ENCODE results near the gene KRCC1. TPM values are rescaled to one million over a fixed set of nuclear protein-coding genes. Genes with fewer than 3 reads are reported as not detected.
"Not testable (repeated sequence)": the region's sequence is repeated elsewhere in the genome, so short reads cannot be mapped to it uniquely, and the experiment has no call there.

Gene KRCC1
- total RNA-seq, 1 donor from 2014 or later, result 20.7 TPM

DNA sequence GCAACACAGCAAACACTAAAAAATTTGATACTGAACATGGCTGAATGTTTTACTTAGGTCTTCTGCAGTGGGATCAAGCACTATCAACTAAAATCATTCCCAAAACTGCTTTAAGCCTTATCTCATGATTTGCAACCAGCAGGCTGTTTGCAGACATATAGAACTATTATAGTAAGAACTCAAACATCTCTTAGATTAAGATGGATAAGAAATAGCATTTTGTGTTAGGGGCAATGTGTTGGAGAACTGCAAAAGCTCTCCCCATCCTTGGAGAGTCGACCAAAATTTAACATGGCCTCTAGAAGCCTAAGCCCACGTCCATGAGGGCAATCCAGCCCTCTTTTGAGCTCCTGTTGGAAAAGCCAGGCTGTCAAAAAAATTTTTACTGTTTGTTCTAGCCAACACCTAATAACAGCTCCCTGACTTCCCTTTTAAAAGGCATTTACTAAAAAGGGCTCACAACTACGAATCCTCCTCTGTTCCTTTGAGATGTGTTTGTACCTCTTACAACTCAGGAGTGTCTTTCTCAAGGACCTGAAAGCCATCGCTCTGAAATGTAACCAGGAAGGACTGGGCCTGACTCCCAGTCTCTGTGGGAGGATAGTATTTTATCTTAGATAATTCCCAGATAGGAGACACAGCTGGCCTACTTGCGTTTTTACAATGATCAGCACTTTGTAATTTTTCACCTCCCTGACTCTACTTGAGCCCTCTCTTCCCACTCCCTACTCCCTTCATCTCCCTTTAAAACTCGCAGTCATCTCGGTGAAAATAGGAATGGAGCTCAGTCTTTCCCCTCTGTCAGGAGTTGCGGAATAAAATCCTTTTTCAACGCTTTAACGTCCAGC, 1.4 kb downstream of the KRCC1 start:
- peaks cover under 1% of the 10 kb centered on the region for H3K36me3 Mint-ChIP-seq
- peak overlapping the region; percentile 95 for H3K27ac Mint-ChIP-seq
- H3K4me3 Mint-ChIP-seq, result peak overlapping the region; percentile 89
- H3K27me3 Mint-ChIP-seq (ENCODE audit: low read depth), result no peaks in the 10 kb centered on the region
- H3K4me1 Mint-ChIP-seq, result peaks cover 44% of the 10 kb centered on the region
- TF ChIP-seq, protein P1, sequence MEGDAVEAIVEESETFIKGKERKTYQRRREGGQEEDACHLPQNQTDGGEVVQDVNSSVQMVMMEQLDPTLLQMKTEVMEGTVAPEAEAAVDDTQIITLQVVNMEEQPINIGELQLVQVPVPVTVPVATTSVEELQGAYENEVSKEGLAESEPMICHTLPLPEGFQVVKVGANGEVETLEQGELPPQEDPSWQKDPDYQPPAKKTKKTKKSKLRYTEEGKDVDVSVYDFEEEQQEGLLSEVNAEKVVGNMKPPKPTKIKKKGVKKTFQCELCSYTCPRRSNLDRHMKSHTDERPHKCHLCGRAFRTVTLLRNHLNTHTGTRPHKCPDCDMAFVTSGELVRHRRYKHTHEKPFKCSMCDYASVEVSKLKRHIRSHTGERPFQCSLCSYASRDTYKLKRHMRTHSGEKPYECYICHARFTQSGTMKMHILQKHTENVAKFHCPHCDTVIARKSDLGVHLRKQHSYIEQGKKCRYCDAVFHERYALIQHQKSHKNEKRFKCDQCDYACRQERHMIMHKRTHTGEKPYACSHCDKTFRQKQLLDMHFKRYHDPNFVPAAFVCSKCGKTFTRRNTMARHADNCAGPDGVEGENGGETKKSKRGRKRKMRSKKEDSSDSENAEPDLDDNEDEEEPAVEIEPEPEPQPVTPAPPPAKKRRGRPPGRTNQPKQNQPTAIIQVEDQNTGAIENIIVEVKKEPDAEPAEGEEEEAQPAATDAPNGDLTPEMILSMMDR (IDR thresholded peaks at IDR 0.05; ENCODE audit: unreplicated experiment), result no peak
- no peaks in the 10 kb centered on the region for H3K9me3 Mint-ChIP-seq
- no peak for DNase-seq (ENCODE audit: low spot score in 2 of 2, unreplicated experiment in 2 of 2)

DNA sequence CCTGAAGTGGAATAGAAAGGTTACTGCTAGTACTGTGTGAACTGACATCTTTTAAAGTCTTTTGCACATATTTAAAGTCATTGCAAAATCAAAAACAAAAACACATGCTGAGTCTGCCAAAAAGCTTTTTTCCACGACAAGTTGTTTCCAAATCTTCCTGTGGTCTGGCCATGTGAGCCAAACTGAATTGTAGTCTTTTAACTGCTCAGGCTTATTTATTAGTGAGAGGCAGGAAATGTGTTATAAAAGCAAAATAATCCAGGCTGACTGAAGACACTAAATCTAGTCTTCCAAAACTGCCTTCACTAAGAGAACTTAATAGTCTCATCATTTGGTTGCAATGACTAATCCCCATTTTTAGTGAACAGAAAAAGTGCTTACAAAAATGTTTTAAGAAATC, 2.3 kb downstream of the KRCC1 start:
- Mint-ChIP-seq H3K36me3 (peaks cover 5% of the 10 kb centered on the region), H3K4me3 (peak overlapping the region; percentile 89), H3K27me3 (ENCODE audit: low read depth) (no peaks in the 10 kb centered on the region), H3K27ac (peak overlapping the region; percentile 95), H3K4me1 (peaks cover 44% of the 10 kb centered on the region), H3K9me3 (no peaks in the 10 kb centered on the region)
- DNase-seq (ENCODE audit: low spot score in 2 of 2, unreplicated experiment in 2 of 2), result no peak
- TF ChIP-seq, protein P1 (IDR thresholded peaks at IDR 0.05; ENCODE audit: unreplicated experiment), result no peak

DNA sequence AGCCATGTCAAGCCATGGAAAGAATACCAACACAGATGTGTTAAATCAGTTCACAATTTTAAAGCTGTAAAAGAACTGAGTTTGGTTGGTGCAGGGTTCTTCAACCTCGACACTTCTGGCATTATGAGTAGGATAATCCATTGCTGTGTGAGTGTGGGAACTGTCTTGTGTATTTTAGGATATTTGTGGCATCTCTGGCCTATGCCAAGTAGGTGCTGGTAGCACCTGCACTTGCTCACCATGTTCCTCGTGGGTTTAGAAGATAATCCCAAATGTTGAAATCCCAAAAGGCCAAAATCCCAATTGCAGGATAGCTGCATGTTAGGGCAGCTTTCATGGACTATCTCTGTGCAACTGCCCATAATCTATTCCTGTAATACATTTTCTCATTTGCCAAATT, 3.8 kb downstream of the KRCC1 start:
- Mint-ChIP-seq H3K4me3 (no peak overlapping the region), H3K27ac (no peak overlapping the region), H3K36me3 (peaks cover 5% of the 10 kb centered on the region), H3K27me3 (ENCODE audit: low read depth) (no peaks in the 10 kb centered on the region), H3K4me1 (peaks cover 35% of the 10 kb centered on the region), H3K9me3 (no peaks in the 10 kb centered on the region)
- no peak for DNase-seq (ENCODE audit: low spot score in 2 of 2, unreplicated experiment in 2 of 2)
- TF ChIP-seq, protein P1 (IDR thresholded peaks at IDR 0.05; ENCODE audit: unreplicated experiment), result no peak

DNA sequence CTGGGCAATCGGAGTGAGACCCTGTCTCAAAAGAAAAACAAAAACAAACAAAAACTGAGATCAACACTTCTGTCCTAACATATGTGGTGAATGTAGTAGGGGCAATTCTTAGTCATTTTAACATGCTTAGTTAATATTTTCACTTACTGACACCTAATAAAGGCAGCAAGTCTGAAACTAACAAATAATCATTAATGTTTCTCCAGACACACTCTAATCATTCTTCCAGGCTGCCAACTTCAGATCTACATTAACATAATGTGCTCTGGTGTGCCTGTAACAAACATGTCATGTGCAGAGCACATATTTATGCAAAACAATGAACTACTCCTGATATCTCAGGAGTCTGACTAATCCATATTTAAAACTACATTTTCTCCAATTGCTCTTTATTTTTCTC, 6.0 kb downstream of the KRCC1 start:
- Mint-ChIP-seq H3K4me3 (no peak overlapping the region), H3K9me3 (no peaks in the 10 kb centered on the region), H3K4me1 (peaks cover 18% of the 10 kb centered on the region), H3K27ac (no peak overlapping the region), H3K27me3 (ENCODE audit: low read depth) (no peaks in the 10 kb centered on the region), H3K36me3 (peaks cover 8% of the 10 kb centered on the region)
- no peak for DNase-seq (ENCODE audit: low spot score in 2 of 2, unreplicated experiment in 2 of 2)
- TF ChIP-seq, protein P1 (IDR thresholded peaks at IDR 0.05; ENCODE audit: unreplicated experiment), result no peak

DNA sequence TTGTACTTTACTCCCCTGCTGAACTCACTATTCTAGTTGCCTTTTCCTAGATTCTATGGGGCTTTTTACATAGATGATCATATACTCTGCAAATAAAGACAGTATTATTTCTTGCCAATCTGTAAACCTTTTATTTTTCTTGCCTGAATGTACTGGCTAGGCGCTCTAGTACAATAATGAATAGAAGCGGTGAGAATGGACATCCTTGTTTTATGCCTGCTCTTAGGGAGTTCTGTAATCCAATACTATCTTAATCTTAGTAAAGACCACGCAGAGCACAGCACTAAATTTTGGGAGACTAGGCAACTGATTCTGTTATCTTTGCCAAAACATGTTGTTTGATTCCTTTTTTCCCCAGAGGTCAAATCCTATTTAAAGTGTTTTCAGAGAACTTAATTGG, 7.0 kb downstream of the KRCC1 start:
- no peak for DNase-seq (ENCODE audit: low spot score in 2 of 2, unreplicated experiment in 2 of 2)
- Mint-ChIP-seq H3K4me3 (no peak overlapping the region), H3K9me3 (no peaks in the 10 kb centered on the region), H3K36me3 (peaks cover 11% of the 10 kb centered on the region), H3K27ac (no peak overlapping the region), H3K4me1 (peaks cover 7% of the 10 kb centered on the region), H3K27me3 (ENCODE audit: low read depth) (no peaks in the 10 kb centered on the region)
- TF ChIP-seq, protein P1 (IDR thresholded peaks at IDR 0.05; ENCODE audit: unreplicated experiment), result no peak

DNA sequence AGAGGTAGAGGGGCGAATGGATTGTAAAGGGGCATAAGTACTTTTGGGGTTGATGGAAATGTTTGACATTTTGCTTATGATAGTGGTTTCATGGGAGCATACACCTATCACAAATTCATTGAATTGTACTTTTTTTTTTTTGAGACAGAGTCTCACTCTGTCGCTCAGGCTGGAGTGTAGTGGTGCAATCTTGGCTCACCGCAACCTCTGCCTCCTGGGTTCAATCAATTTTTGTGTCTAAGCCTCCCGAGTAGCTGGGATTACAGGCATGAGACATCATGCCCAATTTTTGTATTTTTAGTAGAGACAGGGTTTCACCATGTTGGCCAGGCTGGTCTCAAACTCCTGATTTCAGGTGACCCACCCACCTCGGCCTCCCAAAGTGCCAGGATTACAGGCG, 10.0 kb downstream of the KRCC1 start:
- H3K27ac Mint-ChIP-seq; H3K4me3 Mint-ChIP-seq; H3K9me3 Mint-ChIP-seq; H3K27me3 Mint-ChIP-seq (ENCODE audit: low read depth); DNase-seq (ENCODE audit: low spot score in 2 of 2, unreplicated experiment in 2 of 2): not testable (repeated sequence)
- H3K4me1 Mint-ChIP-seq, result peaks cover 11% of the 10 kb centered on the region
- H3K36me3 Mint-ChIP-seq, result peaks cover 11% of the 10 kb centered on the region
